Fibroblast of pulmonary artery (primary cell): ENCODE results near the gene C20orf173.
A peak's percentile ranks its signal among the peaks of the same experiment; 100 is the strongest.
"Not testable (repeated sequence)": the region's sequence is repeated elsewhere in the genome, so short reads cannot be mapped to it uniquely, and the experiment has no call there.

Experiments used
- DNase-seq: peaks from one replicate; pipeline ENCODE4 v3.0.0-alpha.2; 2010; ENCODE audit warnings: low read depth
- H3K4me3 ChIP-seq: replicated peaks from 2 replicates; pipeline ENCODE4 v1.5.1; 2011; ENCODE audit warnings: low read depth, mild to moderate bottlenecking, control low read depth, low read length, moderate library complexity
- TF ChIP-seq, protein P1 (sequence below): IDR thresholded peaks from 2 replicates; pipeline ENCODE4 v1.5.1; 2011; ENCODE audit warnings: mild to moderate bottlenecking, control low read depth, low read length, inconsistent platforms; ENCODE audit errors: missing control alignments

C20orf173 gene

DNA sequence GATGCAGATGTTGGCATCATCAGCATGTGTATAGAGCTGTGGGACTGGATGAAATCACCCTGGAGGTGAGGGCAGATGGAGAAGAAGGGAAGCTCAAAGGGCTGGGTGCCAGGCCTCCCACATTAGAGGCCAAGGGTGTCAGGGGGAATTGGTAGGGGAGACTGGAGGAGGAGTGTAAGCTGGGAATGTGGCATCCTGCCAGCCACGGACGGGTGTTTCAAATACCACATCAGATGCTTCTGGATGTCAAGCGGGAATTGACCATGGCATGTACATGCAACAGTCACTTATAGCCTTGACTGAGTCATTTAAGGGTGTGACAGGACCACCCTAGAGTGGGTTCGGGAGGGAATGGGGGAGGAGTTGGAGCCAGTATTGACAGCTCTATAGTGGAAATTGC, 22.1 kb upstream of the C20orf173 start:
- DNase-seq: peak; percentile 12
- H3K4me3 ChIP-seq: no peak overlapping the region
- TF ChIP-seq, protein P1, sequence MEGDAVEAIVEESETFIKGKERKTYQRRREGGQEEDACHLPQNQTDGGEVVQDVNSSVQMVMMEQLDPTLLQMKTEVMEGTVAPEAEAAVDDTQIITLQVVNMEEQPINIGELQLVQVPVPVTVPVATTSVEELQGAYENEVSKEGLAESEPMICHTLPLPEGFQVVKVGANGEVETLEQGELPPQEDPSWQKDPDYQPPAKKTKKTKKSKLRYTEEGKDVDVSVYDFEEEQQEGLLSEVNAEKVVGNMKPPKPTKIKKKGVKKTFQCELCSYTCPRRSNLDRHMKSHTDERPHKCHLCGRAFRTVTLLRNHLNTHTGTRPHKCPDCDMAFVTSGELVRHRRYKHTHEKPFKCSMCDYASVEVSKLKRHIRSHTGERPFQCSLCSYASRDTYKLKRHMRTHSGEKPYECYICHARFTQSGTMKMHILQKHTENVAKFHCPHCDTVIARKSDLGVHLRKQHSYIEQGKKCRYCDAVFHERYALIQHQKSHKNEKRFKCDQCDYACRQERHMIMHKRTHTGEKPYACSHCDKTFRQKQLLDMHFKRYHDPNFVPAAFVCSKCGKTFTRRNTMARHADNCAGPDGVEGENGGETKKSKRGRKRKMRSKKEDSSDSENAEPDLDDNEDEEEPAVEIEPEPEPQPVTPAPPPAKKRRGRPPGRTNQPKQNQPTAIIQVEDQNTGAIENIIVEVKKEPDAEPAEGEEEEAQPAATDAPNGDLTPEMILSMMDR: no peak

DNA sequence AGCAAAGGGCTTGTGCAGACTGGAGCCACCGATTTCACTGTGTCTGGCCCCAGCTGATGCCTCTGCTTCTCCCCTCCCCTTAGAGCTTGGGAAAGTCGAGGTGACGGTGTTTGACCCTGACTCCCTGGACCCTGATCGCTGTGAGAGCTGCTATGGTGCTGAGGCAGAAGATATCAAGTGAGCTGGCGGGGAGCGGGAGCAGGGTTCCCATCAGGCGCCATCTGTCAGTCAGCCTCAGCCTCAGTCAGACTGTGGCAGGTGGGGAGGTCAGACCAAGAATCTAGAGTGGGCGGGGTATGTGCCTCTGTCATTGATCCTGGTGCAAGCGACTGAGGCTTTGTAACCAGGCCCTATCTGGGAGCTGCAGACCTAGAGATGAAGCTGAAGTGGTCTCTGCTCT, 17.9 kb upstream of the C20orf173 start:
- no peak for DNase-seq
- H3K4me3 ChIP-seq: no peak overlapping the region
- TF ChIP-seq, protein P1: no peak

DNA sequence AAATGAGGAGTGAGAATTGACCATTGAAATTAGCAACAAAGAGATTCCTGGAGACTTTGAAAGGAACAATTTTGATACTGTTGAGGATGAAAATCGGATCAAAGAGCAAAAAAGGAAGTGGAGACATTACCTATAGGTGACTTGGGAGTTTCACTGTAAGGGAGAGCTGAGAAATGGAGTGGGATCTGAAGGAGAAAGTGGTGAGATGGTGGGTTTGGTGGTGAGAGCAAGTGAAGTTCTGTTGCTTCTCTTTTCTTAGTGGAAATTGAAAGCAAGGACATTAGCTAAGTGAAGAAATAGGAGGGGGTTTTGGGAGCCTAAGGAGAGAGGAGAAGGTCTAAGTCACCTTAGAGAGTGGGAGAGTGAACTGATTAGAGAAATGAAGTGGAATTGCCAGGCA, 16.7 kb upstream of the C20orf173 start:
- DNase-seq: no peak
- TF ChIP-seq, protein P1: no peak
- H3K4me3 ChIP-seq: no peak overlapping the region

DNA sequence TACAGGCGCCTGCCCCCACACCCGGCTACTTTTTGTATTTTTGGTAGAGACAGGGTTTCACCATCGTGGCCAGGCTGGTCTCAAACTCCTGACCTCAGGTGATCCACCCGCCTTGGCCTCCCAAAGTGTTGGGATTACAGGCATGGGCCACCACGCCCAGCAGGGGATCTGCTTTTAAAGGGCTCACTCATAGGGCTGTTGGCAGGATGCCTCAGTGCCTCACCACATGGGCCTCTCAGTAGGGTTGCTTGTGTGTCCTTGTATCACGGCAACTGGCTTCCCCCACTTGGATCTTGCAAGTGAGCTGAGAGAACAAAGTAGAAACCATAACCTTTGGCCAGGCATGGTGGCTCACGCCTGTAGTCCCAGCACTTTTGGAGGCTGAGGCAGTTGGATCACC, 15.5 kb upstream of the C20orf173 start:
- DNase-seq: peak; percentile 18
- H3K4me3 ChIP-seq: not testable (repeated sequence)

DNA sequence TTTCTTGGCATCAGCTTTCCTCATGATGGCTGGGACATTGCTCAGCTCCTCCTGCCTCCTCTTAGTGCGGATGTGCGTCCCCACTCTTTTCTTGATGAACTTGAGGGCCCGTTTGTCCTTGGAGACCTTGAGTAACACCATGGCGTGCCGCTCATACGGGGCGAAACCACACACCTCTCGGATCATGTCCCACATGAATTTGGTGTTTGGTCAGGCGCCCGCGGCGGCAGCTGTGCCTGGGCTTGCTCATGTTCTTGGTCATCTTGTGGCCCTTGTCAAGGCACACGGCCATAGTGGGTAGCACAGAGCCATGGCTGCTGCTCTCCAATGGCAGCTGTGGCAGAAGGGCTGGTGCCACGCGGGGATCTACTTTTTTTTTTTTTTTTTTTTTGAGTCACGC, 15.0 kb upstream of the C20orf173 start:
- TF ChIP-seq, protein P1: no peak
- H3K4me3 ChIP-seq: no peak overlapping the region
- no peak for DNase-seq

DNA sequence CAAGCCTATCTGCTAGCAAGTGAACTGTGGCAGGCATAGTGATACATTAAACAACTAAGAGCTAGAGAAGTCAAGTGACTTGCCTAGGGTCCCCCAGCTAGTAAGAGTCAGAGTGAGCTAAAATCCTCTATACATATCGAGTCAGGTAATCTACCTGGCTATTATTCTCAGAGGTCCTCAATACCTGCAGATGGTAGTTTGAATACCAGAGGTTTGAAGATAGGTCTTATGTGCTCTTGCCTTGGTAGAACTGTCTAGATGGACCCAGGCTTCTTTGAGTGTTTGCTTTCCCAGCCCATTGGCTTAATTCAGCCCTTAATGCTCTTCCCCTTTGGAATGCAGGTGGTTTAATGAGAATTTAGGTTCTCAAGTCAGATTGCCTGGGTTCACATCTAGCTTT, 13.5 kb upstream of the C20orf173 start:
- H3K4me3 ChIP-seq: peak overlapping the region; percentile 93
- TF ChIP-seq, protein P1: no peak
- no peak for DNase-seq

DNA sequence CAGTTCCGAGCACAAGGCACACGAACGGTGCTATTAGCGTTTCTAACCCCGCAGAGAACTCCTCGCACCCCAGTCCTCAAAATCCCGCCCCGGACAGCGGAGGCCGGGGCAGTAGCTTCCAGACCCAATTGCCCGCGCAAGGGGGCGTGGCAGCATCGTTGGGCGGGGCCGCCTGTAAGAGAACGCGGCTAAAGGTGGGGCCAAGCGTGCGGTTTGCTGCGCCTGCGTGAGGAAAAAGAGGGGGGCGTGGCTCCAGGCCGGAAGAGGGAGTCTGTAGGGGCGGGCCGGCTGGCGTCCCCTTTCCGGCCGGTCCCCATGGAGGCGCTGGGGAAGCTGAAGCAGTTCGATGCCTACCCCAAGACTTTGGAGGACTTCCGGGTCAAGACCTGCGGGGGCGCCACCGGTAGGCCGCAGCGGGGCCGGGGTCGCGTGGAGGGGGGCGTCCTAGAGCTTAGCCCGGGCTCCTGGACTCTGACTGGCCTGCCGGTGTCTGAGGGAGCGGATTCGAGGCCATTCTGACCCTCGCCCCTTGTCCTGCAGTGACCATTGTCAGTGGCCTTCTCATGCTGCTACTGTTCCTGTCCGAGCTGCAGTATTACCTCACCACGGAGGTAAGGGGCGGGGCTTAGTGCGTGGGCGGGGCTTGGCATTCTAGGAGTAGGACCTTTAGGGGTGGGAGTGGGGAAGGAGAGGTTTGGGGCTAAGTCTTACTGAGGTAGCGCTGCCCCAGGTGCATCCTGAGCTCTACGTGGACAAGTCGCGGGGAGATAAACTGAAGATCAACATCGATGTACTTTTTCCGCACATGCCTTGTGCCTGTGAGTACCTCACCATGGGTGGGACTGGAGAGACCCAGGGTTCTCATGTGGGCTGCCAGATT, 12.6 kb upstream of the C20orf173 start, which contains the start of gene ERGIC3:
ERGIC3 (plus strand) TSS at position 296 of the 880 bp plus-strand sequence; CDS start at position 316, 20 bp downstream.
- H3K4me3 ChIP-seq: peak within 1 kb of the TSS; percentile 93
- DNase-seq: peak; percentile 95
- TF ChIP-seq, protein P1: no peak
